CD4-positive, alpha-beta T cell treated with Interleukin-17A for 4 hours (primary cell): ENCODE results near the gene DPF3.

Experiments used
- DNase-seq: peaks from one replicate; pipeline ENCODE4 v3.0.0-alpha.2; 2020; ENCODE audit warnings: mixed read lengths

Gene DPF3

DNA sequence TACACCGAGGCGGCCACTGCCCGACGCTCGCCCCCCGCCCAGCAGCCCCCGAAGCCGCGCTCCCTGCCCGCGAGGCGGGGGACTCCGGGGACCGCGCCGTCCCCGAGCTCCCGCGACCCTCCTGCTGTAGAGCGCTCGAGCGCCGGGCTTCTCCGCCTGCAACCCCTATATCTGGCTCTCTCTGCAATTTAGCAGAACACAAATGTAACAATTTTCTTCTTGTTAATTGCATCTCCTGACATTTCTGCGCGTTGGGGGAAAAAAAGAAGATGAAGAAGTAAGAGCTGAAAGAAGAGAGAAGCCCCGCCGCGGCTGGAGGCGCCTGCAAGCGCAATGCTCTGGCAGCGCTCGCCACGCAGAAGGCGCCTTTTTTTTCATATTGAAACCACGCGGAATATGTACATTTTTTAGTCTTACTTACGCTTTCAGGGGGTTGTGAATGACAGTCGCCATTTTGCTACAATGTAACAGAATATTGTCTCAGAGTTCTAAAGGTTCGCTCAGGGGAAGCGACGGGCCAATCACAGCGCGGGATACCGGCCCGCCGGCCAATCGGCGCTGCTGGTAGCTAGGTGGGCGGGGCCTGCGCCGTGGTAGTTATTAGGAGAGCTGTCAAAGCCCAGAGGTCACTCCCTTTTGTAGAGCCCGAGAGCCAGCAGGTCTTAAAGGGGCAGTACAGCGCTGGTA lies at the start of gene DPF3:
TSS of gene DPF3 (minus strand) at position 466 of the 687 bp plus-strand sequence. CDS start at position 453, 13 bp downstream.
- peak; percentile 96 for DNase-seq

DNA sequence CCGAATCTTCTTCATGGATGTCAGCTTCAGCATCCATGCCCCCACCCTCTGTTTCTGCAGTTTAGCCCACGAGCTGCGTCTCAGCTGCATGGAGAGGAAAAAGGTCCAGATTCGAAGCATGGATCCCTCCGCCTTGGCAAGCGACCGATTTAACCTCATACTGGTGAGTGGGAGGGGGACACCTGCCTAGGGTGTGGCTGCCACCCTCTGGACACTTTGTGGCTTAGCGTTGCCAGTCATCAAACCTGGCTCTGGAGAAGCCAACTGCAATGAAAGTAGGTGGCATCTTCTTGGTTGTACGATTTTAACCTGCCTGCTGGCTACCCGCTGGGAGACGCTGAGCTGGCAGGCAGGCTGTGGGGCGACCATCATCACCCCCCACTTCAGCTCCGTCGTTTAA lies 49.0 kb upstream of the DPF3 start:
- DNase-seq = no peak

DNA sequence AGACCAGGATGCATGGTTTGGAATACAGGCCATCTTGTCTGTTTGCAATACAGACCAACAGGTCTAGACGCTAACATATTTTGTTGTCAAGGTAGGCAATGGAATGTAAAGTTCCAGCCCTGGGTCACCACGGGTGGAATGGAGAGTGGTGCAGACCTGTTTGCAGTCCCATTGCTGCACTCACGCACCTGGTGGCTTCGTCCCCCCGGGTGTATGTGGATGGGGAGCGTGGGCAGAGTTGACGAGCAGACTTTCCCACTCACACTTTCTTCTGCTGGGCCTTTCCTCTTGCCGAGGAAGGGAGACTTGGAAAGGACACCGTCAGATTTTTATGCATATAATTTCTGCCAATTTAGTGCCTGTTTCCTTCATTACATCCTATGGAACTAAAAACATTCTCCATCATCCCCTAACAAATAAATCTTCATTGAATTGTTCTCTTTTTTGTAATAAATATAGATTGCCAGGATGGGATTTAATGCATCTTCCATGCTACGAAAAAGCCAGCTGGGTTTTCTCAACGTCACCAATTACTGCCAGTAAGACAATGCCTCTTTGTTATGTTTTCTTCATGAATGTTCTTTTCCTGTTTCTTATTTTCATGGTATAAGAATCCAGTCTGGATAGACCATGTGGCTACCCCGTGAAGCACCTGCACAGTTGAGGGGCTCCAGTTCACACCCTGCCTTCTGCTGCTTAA lies 47.5 kb upstream of the DPF3 start:
- no peak for DNase-seq

DNA sequence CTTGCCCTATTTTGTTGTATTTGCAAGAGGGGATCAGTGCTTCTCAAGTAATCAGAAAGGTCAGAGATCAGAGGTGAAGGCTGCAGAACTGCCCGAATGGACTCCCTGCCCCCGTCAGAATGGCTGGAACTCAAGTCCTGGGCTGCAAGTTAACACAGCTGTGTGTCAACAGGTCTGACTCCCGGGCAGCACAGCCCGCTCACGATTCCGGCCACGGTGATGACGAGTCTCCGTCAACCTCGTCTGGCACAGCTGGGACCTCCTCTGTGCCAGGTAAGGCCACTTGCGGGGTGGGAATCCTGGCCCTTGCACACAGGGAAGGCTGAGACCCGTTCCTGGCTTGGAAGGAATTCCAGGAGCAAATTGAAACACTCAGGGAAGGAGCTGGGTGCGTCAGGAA lies 45.7 kb upstream of the DPF3 start:
- DNase-seq = no peak

DNA sequence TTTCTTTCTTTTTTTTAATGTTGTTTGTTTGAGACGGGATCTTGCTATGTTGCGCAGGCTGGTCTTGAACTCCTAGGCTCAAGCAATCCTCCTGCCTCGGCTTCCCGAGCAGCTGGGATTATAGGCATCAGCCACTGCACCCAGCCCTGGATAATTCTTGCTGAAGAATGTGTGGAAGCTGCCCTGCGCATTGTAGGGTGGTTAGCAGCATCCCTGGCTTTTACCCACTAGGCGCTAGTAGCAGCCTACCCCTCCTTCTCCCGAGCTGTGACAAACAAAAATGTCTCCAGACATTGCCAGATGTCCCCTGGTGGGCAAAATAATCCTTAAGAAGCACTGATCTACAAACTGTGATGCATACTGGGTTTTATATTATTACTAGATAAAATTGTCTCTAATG lies 39.0 kb upstream of the DPF3 start:
- DNase-seq = no peak

DNA sequence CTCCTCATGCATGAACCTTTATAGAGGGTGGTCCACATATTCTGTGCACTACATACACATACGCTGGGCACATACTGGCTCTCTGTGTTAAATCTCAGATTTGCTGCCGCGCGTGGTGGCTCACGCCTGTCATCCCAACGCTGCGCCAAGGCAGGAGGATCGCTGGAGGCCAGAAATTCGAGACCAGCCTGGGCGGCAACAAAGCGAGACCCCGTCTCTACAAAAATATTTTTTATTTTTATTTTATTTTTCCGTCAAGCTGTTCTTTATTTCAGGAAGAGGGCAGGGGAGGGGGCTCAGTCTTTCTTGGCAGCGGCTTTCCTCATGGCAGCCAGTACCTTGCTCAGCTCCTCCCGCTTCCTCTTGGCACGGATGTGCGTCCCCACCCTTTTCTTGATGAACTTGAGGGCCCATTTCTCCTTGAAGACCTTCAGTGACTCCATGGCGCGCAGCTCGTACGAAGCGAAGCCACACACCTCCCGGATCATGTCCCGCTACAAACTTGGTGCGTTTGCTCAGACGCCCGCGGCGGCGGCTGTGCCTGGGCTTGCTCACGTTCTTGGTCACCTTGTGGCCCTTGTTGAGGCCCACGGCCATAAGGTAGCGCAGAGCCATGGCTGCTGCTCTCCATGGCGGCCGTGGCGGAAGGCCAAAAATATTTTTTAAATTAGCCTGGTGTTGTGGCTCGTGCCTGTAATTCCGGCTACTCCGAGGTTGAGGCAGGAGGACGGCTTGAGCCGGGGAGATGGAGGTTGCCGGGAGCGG lies 35.6 kb upstream of the DPF3 start:
- DNase-seq = no peak

DNA sequence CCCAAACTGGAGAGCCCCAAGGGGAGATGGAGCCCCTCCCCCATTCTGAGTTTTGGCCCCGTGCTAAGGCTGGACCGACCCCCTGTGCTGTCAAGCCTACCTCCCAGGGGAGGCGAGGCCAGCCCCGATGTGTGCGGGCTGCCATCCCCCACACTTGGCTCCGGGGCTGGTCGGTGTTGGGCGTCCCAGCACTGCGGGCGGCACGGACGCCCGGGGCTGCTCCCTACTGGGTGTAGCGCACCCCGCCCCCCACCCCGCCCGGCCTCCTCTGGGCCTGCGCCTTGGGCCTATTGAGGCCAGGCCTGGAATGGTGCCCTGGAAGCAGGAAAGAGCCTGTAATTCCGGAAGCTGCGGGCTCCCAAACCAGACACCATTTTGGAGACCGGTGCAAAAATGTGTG lies 35.0 kb upstream of the DPF3 start:
- no peak for DNase-seq

DNA sequence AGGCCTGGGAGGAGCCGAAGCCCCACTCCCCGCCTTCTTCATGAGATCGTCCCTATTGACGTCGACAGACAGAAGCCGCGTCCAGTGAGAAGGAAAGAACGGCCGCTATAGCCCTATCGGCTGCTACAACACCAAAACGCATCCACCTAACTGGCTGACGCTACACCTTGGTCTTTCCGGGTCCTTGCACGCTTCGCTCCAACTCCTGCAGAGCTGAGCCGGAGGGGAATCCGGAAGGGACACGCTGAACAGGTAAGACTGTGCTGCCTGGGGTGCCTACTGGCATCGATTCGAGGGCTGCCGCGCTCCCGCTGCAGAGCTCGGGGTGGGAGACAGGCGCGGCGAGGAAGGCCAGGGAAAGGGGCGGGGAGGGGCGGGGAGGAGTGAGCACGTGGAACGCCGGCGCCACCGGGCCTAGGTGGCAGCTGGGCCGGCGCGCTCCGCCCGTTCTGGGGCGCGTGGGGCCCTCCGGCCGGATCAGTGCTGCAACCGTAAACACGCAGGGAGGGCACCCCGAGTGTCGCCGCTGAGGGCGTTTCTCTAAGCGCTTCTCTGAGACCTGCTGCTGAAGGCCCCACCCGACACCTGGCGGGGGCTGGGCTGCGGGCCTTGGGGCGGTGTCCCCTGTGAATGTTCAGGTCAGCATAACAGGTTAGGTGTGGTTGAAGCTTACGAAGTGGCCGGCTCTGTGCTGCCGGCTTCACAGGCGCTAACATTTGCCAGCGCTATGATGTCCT lies 32.6 kb upstream of the DPF3 start, which contains the start of gene DCAF4:
TSS of gene DCAF4 (plus strand) at position 173 of the 737 bp plus-strand sequence. CDS start 11,515 bp downstream, outside the sequence.
- DNase-seq = no peak

DNA sequence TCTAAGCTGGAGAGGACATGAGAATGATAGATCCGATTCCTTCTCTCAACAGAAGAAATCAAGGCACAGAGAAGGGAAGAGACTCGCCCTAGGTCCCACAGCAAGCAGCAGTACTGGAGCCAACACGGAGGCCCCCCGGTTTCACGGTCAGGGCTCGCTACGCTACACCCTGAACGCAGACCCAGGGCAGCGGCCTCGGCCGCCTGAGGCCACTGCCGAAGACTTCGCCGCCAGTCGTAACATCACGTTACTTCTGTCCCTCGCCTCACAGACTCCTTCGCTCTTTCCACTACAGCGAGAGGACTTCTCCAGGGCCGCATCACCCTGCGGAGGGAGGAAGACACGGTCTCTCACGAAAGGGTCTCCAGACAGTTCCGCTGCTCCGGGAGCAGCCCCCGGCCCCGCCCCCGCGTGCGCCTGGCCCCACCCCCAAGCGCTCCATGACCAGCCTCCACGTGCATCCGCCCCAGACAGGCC lies 32.0 kb upstream of the DPF3 start:
- DNase-seq = peak; percentile 97

DNA sequence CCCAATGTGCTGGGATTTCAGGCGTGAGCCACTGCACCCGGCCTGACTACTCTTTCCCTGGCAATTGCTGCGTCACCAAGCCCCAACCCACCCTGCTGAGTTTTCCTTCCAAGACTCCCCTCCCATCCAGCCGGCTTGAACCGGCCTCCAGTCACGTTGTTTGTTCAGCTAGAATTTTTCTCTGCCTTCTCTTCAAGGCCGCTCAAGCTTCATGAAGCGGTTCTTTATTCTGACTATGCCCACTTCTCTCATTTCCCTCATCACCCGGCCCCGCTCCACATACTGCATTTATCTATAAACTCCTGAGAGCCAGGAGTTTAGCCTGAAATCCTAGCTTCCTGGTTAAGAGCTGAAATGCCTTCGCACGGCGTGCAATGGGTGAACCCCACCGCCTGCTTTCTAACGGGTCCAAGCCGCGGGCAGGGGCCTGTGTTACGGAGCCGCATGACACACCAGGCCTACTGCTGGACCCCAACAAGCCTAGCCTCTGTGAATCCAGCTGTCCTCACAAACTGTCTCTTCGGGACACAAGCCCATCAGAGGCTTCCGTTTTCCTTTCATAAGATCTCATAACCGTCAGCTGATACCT lies 31.4 kb upstream of the DPF3 start:
- DNase-seq = no peak

DNA sequence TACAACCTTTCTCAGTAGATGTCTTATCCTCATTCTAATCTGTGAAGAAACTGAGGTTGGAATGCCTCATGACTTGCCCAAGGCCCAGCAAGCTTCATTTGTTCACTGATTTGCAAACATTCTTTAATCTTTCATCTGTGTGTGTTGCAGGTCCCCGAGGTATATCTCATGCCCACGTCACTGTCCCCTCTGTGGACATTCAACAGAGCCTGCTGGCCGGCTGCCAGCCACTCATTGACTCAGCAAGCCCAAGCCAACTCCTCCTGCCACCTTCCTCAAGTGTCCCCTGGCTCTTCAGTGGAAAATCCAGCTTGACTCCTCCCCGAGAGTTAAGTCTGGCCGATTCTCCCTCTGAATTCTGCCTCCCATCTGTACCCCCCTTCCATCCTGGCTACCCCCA lies 30.4 kb upstream of the DPF3 start:
- no peak for DNase-seq

DNA sequence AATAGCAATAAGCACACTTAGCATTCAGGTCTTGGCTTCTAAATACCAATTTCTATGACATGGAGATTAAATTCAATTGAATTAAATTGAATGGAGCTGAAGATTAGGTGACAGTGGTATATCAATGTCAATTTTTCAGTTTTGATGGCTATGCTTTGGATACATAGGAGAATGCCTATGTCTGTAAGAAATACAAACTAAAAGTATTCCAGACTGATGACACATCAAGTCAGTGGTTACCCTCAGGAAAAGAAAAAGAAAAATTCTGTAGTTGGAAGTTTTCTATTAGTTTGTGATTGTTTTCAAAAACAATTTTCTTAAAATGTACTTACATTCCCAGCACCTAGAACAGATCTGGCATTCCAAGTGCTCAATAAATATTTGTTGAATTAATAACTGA lies 27.5 kb upstream of the DPF3 start:
- no peak for DNase-seq

DNA sequence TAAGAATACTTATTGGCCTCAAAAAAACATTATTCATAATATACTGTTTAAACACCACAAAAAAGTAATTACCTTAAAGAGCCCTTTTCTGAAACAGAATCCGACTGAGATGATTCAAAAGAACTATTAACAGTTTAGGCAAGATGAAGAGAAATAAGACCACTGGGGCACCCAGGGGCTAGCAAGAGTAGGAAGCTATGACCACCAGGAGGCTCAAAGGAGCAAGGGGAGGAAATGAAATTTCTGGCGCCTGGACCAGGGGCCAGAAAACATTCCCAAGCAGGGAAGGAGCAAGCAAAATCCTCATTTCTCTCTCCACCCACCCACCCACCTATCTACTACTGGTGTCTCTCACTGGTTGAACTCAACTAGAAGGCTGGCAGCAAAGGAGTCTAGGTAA lies 26.1 kb upstream of the DPF3 start:
- DNase-seq = no peak

DNA sequence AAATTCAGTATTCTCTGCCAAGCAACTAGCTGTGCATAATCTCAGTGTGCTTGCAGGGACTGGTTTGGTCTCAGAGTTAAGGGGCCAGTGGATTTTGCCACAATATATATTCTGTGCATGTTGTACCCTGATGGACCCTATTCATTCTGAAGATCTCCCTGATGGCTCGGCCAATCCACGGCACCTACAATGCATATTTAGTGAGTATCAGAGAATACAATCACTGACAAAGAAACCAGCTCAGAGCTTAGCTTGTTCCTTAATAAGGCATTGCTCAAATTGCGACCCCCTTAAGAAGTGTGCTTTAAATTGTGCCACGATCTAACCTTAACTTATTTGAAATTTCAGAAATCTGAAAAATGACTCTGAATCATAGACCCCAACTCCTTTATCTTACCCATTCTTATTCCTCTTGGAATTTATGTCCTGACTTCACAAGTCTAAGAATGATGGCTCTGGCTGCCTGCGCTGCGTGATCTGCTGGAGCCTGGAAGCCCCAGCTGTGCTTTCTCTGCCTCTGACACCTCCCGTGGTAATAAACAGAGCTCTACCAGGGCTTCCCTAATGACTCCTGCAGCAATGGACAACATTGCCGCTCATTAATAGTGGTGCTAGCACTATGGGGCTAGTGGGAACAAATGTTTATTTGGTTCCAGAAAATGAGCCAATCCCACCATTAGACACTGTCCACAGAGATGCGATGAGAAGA lies 23.3 kb upstream of the DPF3 start:
- no peak for DNase-seq

DNA sequence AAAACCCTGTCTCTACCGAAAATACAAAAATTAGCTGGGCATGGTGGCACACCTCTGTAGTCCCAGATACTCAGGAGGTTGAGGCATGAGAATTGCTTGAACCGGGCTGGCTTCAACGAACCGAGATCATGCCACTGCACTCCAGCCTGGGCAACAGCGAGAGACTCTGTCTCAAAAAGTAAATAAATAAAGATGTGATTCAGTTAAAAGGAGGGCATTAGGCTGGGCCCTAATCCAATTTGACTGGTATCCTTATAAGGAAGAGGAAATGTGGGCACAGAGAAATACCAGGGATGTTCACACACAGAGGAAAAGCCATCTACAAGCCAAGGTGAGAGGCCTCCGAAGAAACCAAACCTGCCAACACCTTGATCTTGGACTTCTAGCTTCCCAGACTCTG lies 22.3 kb upstream of the DPF3 start:
- DNase-seq = no peak

DNA sequence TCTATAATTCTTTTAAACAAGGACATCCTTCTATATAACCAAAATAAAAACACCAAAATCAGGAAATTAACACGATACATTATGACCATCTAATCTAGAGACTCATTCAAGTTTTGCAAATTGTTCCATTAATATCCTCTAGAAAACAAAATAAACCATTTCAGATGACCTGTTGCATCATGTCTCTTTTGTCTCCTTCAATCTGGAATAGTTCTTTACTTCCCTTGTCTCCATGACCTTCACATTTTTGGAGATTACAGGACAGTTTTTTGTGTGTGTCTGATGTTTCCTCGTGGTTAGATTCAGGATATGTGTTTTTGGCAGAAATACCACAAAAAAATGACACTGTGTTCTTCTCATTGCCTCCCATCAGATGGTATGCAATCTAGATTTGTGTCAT lies 19.9 kb upstream of the DPF3 start:
- DNase-seq = no peak

DNA sequence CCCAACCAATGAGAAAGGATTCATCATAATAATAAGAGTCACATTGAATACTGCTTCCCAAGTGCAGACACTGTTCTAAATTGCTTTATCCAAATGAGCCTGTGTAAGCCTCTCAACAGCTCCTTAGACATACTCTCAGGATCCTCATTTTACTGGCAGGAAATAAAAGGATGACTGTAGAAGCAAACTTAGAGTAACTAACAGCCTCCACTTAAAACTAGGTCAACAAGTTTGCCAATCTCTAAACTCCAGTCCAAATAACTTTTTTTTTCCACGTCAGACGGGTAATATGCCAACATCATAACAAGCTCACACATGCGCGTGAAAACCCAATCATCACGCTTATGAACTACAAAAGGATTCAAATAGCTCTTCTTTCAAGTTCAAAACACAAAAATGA lies 15.3 kb upstream of the DPF3 start:
- DNase-seq = no peak

DNA sequence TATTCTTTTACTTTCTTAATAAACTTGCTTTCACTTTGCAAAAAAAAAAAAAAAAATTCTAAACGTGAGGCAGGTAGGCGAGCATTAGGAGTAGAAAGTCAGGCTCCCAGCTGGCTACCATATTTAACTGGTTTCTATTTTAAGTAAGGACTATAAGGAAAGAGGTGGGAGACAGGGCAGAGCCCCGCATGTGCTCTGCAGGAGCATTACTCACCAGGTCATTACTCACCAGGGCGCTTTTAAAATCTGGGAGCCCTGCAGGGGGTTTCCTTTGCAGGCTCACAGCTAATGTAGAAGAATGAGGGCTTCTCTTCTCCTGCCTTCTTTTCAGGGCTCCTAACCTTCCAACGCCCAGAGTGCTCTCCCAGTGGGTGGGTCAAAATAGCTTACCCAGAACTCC lies 14.0 kb upstream of the DPF3 start:
- DNase-seq = no peak

DNA sequence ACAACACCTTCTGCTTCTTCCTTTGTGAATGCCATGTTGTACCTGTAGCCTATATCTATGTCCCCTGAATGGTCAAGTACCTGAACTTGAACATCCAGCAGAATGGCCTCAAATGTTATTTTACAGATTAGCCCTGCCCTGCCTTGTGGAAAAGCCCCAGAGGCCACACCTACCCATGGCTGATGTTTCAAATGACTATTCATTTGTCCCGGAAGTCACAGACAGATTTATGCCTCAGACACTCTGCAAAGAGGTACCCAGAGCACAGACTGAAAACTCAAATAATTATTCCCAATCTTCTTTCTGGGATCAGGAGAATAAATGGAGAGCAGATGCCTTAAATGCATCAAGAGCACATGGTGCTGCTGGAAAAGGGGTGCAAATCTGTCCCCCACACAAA lies 13.0 kb upstream of the DPF3 start:
- no peak for DNase-seq

DNA sequence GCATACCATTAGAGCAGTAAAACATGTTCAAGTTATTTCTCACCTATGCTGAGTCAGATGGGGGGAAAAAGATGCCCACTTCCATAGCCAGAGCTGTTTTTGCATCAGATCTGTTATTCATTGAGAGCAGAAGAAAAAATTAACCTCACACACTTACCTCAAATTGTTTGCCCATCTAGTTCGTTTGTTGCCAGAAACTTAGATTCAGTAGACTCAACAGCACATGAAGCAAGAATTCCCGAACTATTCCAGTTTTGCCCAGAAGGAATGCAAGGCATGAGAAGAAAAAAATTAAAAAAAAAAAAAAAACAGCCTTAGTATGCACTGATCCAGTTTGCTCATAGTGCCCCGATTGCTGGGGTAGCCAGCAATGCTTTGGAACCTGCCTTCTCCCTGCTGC lies 12.4 kb upstream of the DPF3 start:
- DNase-seq = no peak

DNA sequence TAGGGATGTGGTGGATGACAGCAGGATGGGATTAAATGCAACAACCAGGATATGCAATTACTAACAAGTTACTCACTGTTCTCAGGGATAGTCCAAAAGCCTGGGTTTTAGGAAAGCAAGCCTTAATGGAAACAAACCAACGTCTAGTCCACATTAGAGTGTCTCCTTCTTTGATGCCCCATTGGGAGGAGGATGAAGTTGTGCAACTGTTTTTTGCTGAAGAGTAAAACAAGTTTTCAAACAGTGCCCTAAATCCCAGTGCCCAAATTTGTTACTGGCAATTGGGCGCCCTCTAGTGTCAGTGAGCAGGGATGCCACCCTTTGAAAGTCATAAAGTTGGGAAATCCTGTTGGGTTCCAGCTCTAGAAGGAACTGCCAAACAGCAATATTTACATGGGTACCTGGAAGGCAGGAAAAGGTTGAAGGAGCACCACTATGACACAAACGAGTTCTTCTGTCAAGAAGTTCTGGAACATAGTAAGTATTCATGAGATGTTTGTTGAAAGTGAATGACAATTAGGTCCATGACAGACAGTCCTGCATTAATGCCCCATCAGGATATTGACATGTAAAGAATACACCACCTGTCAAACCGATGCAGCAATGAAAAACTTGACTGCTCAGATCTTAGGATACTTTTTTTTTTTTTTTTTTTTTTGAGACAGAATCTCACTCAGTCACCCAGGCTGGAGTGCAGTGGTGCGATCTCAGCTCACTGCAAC lies 11.1 kb upstream of the DPF3 start:
- DNase-seq = peak; percentile 69
